ENCODE results near the gene SFTPA2.
"Not testable (repeated sequence)": the region's sequence is repeated elsewhere in the genome, so short reads cannot be mapped to it uniquely, and the experiment has no call there.

Gene SFTPA2

DNA sequence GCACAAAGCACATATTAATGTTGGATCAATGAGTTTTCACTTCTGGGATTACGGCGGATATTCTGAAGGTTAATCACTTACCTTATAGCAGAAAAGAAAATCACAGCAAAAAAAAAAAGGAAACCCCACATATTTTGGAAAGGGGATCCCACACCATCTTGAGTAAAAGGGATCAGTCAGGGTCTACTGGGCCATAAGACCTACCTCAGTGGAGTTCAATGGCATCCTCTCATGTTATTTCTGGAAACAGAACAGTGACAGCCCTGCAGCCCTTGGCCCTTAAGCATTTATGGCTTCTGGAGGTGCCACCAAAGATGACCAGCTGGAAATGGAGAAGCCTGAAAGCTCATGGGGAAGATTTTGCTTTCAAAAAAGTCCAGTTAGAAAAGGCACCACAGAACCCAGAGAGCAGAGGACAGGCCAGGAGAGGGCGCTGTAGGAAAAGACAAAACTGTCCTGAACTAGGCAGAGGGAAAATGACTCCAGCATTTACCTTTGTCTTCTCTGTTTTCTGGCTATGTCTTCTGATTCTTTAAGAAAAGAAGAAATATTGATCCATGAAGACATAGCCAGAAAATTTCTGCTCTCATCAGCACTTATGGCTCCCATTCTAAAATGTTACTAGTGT is 50.8 kb downstream of the SFTPA2 start:
- H3K9me3 Mint-ChIP-seq; ATAC-seq; DNase-seq (ENCODE audit: low spot score in 2 of 2); H3K36me3 Mint-ChIP-seq; H3K27ac Mint-ChIP-seq; H3K4me3 Mint-ChIP-seq: not testable (repeated sequence)
- peaks cover 12% of the 10 kb centered on the region for H3K4me1 Mint-ChIP-seq

DNA sequence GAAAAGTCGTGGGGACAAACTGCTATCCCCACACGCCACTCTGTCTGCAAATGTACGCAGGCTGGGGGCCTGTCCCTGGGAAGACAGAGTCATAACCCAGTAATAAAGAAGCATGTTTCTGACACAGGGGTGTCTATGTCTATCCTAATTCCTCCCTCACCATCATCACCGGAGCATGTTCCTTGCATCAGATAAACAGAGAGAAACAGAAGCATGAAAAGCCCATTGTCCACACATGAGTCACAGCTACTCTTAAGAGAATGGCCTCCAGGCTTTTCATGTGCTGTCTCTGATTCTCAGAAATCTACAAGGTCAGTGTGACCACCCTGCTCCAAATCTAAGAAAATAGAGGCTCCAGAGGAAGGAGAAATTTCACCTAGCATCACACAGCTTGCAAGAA is 52.0 kb downstream of the SFTPA2 start:
- not testable (repeated sequence) for ATAC-seq; H3K27ac Mint-ChIP-seq; H3K4me3 Mint-ChIP-seq; H3K9me3 Mint-ChIP-seq; H3K36me3 Mint-ChIP-seq; DNase-seq (ENCODE audit: low spot score in 2 of 2)
- H3K4me1 Mint-ChIP-seq = peaks cover 12% of the 10 kb centered on the region

- no peak for DNase-seq (ENCODE audit: low spot score in 2 of 2)
- ATAC-seq = no peak
- Mint-ChIP-seq H3K9me3 (no peaks in the 10 kb centered on the region), H3K4me1 (peaks cover 19% of the 10 kb centered on the region), H3K36me3 (no peaks in the 10 kb centered on the region), H3K27ac (no peak overlapping the region), H3K4me3 (no peak overlapping the region)
These were observed 52.6 kb downstream of the SFTPA2 start for GRCh38 chr10:79507440-79508167.

Measured in stimulated activated effector memory CD8-positive, alpha-beta T cell treated with anti-CD3 and anti-CD28 coated beads, Interleukin-12 subunit alpha, Interleukin-12 subunit beta, amount 100 ng/mL, for 72 hours (primary cell).